ENCODE results near the gene CCDC51.
A peak's percentile ranks its signal among the peaks of the same experiment; 100 is the strongest.

CCDC51 gene

DNA sequence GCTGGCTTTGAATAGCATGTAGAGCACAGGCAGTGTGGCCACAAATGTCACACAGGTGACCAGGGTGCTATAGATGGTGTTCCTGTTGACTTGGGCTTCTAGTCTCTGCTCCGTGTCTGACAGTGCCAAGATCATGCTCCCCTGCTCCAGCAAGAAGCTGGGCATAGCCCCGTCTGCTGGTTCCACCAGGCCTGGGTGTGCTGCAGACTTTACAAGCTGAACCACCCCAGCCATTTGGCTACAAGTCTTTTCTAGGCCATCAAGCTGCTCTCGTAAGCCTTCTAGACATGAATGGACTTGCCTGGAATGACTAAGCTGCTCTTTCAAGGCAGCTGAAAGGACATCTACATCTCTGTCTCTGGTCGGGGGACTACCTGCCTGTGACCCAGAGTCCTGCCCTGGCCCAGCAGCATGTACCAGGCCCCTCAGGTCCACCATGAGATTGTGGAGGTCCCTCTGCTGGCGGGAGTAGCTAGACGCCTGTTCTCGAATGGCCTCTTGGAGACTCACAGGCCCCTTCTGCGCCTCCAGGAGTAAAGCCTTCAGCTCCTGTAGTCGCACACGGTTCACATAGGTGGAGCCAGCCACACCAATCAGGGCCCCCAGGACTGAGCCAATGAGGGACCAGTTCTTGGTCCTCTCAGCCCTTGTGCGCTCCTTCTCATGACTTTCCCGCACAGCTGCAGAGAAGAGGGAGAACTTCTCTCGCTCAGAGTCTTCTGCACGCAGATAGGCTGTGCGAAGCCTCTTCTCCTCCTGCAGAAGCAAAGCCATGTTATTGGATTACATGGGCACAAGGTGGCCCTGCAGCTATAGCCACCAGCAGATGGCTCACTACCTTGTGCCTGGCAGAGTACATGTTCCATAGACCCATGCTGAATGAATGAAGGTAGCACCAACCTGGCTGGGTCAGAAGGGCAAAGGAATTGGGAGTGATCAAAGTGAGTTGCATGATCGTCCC, 7.2 kb downstream of the CCDC51 start:
- no peak for DNase-seq

- no peak for DNase-seq
Observed at GRCh38 chr3:48431224-48432029, 8.5 kb downstream of the CCDC51 start.

DNA sequence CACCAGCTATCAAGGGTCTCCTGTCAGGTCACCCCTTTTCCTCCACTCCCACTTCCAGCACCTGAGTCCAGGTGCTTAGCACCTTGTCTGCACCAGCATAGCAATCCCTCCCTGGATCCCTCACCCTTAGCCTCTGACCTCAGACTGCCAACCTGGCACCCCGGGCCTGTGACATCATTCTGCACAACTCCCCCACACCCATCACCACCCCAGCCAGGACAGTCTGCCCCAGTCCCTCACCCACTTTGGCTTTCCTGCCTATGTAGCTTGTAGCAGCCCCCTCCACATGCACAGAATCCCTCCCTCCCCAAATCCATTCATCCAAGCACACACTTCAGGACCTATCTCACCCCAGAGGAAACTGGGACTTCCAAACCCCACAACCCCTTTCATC, 9.2 kb downstream of the CCDC51 start:
- DNase-seq: no peak

GRCh38 chr3:48429960-48430707, 9.8 kb downstream of the CCDC51 start, which contains the start of gene PLXNB1:
PLXNB1 (minus strand) TSS chr3:48430086; CDS start chr3:48424611, 5,475 bp downstream.
- no peak for DNase-seq

DNA sequence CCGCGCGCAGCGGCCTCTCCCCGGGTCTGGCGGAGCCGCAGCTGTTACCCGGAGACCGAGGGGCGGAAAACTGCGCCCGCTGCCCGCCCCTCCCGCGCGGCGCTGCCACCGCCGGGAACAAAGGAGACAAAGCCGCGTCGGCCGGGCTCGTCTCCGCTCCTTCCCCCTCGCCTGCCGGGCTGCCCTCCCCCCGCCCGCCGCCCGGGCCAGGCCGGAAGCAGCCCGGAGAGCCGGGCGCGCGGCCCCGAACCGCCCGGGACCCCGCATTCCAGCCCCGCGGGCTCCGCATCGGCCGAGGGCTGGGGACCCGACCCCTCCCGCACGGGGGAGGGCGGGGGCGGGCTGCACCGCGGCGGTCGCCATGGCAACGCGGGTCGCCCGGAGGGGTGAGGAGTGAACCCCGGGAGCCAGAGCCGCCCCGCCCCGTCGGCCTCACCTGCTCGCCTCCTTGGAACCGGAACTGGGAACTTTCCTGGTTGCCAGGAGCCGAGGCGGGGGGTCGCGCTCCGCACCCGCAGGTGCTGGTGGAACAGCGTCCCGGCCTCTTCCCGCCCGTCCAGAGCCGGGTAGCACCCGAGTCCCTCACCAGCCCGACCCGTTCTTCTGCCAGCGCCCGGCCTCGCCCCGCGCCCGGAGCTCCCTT, 10.5 kb downstream of the CCDC51 start:
- peak; percentile 44 for DNase-seq

- no peak for DNase-seq
Observed at GRCh38 chr3:48428572-48429316, 11.2 kb downstream of the CCDC51 start.

DNA sequence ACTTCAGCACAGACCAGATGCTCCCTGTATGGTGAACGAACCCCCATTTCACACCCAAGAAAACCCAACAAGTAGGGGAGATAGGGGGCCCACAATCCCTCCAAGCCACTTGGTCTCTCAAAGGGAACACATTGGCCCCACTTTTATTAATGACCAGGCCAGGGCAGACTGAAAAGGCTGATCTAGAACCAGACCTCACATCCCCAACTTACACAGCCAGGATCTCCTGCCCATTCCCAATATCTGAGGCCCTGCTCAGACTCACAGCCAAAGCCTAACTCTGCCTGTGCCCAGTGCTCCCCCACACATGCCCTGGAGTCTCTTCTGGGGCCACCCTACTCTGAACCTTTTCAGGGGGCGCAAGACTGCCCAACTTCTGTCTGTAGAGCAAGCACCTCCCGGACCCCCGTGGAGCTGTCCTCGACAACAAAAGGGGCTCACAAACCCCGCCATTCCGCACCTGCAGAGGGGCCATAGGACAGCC, 11.8 kb downstream of the CCDC51 start:
- no peak for DNase-seq

GRCh38 chr3:48427630-48427962, 12.3 kb downstream of the CCDC51 start:
- DNase-seq: no peak

- DNase-seq: no peak
Observed at GRCh38 chr3:48426944-48427629, 12.8 kb downstream of the CCDC51 start.

DNA sequence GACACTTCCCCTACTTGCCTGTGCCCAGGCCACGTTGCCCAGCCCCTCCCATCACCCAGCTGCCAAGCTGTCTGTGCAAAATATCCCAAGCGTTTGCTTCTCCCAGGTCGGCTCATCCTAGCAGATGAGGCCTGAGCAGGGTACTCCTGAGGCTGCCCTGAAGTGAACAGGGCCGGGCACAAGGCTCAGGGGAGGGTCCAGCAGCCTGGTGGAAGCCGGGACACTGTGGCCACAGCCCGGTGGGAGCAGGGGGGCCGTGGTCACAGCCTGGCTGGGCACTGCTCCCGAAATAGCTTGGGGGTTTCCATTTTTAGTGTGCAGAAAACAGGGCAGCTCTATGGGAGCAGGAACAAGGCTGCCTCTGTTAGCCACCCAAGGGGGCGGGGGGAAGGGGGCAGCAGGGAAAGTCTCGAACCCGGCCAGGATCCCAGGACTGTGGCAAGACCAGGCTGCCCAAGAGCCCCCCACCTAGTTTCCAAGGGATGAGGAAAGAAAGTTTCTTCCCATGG, 13.5 kb downstream of the CCDC51 start:
- no peak for DNase-seq

DNA sequence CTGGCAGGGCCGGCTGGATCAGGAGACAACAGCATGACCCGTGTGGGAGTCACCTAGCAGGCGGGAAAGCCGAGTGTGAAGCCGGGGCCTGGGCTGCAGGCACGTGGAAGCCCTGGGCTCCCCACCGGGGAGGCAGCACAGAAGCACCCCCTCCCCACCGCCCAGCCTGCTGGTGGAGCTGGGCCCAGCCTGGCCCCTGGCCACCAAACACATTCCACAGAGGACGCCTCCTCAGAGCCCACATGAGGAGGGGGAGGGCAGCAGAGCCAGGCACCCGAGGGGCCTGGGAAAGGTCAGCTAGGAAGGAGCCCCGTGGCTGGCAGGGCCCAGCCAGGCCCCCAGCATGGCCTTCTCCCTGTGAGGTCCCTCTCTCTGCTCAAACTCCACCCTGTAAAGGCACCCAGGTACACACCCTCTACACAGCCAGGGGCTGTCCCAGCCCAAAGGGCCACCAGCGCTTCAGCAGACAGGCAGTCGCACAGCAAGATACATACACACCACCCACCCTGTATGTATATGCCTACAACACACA, 14.6 kb downstream of the CCDC51 start:
- DNase-seq: no peak

GRCh38 chr3:48423883-48424695, 15.8 kb downstream of the CCDC51 start:
- no peak for DNase-seq

DNA sequence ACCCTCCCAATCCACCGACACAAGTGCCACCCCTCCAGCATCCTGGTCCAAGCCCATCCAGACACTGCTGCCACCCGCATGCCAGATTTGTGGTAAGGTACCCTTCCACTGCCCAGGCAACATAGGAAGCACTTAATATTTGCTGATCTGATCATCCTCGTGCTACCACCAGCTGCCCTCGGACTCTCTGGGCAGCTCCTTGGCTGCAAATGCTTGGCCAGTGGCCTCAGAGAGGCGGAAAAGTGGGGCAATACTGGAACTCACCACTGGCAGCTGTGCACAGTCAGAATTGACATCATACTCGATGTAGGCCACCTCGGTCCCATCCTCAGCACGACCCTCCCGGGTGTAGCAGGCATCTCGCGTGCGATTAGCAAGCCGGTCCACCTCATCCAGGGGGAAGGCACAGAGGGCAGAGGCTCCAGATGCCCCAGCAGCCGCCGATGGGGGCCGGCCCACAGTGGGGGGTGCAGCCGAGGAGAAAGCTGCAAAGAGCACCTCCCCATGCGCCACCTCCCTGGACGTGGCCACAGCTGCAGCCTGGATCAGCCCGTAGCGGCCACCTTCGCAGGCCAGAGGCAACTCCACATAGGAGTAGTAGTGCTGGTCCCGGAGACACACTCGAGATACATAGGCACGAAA, 16.6 kb downstream of the CCDC51 start:
- no peak for DNase-seq

DNA sequence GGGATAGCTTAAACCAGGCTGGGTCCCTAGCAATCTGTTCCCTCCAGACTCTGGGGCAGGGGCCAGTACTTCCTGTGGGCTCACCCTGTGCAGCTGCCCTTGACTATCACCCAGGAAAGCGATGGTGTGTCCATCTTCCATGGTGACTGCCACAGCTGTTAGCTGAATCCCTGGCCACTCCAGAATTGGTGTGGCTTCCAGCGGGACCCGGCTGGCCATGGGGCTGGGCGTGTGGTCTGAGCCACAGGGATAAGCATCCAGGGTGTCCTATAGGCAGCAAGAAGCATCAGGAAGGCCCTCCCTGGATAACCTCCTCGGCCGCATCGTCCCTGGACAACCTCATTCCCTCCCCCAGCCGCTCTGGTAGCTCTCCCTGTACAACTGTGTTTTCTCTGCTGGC, 17.2 kb downstream of the CCDC51 start:
- no peak for DNase-seq

- no peak for DNase-seq
Observed at GRCh38 chr3:48422272-48422671, 17.6 kb downstream of the CCDC51 start.

DNA sequence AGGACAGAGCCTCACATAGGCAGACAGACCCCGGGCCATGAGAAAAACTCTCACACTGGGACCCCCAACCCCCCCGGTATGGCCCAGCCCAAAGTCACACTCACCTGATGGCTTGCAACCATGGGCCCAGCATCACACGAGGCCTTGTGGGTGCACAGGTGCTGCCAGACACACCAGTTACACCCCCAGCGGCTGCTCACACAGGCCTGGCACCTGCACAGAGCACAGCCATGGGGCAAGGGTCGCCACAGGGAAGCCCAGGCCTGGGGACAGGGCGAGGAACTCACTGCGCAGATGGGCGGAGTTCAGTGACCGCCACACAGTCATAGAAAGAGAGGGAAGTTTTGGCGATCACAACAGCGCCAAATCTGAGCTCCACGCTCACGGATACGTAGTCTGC, 19.4 kb downstream of the CCDC51 start:
- no peak for DNase-seq

DNA sequence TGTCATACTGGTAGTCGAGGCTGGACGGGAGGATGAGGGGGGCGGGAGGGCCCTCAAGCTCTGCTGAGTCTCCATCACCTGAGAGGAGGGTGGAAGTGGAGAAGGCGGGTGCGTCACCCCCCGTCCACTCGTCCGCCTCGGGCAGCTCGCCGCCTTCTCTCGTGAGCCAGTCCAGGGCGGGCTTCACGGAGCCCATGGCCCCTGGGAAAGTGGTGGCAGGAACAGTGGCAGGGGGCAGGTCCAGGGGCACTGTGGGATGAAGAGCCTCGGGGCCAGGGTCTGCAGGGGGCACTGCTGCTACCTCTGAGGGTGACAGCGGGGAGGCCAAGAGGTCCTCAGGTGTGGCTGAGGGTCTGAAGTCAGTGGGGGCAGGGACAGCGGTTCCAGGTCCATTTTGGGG, 20.3 kb downstream of the CCDC51 start:
- DNase-seq: no peak

GRCh38 chr3:48419149-48419548, 20.8 kb downstream of the CCDC51 start:
- no peak for DNase-seq

GRCh38 chr3:48418651-48419050, 21.3 kb downstream of the CCDC51 start:
- DNase-seq: no peak

All from activated effector memory CD4-positive, alpha-beta T cell treated with Interleukin-2 at 50 U/mL for 16 hours (primary cell).